DND-41 (cell line): ENCODE data around the gene GTF3C1.

ENCODE experiments used
- EZH2 ChIP-seq: IDR thresholded peaks from 3 replicates; pipeline ENCODE4 v1.6.1; 2012; ENCODE audit warnings: borderline replicate concordance, low read depth, mild to moderate bottlenecking, moderate library complexity, low read length, inconsistent platforms; ENCODE audit not compliant: severe bottlenecking
- TF ChIP-seq, protein P1 (sequence below): IDR thresholded peaks from 2 replicates; pipeline ENCODE4 v1.5.1; 2012; ENCODE audit warnings: borderline replicate concordance, low read length, moderate library complexity, mild to moderate bottlenecking; ENCODE audit not compliant: poor library complexity, severe bottlenecking; ENCODE audit errors: extremely low read depth

DNA sequence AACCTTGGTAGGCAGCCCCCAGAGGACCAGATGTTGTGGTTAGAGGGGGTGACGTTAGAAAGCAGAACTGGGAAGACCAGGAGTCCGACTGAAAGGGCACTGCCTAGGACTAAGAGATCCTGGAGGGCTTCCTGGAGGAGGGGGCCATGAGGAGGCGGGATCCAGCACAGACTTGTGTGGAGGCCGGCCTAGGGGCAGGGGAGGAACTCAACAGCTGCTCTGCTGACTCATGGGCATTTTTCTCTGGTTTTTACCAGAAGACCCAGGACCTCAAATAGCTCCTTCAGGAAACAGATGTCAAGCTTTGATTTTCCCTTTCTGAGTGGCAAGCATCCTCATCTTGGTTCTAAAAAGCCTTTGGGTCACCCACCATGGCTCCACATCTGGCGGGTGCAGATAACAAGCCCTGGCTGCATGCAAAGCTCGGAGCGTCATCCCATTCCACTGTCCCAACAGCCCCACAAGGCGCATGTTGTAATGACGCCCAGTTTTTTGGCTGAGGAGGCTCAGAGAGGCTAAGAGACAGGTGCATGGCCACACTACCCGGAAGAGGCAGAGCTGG, 118.7 kb downstream of the GTF3C1 start:
- TF ChIP-seq, protein P1, sequence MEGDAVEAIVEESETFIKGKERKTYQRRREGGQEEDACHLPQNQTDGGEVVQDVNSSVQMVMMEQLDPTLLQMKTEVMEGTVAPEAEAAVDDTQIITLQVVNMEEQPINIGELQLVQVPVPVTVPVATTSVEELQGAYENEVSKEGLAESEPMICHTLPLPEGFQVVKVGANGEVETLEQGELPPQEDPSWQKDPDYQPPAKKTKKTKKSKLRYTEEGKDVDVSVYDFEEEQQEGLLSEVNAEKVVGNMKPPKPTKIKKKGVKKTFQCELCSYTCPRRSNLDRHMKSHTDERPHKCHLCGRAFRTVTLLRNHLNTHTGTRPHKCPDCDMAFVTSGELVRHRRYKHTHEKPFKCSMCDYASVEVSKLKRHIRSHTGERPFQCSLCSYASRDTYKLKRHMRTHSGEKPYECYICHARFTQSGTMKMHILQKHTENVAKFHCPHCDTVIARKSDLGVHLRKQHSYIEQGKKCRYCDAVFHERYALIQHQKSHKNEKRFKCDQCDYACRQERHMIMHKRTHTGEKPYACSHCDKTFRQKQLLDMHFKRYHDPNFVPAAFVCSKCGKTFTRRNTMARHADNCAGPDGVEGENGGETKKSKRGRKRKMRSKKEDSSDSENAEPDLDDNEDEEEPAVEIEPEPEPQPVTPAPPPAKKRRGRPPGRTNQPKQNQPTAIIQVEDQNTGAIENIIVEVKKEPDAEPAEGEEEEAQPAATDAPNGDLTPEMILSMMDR = no peak
- TF ChIP-seq EZH2 = no peak
